Neural cell (in vitro differentiated cells): ENCODE data around the gene ANKMY1. TPM values are rescaled to one million over a fixed set of nuclear protein-coding genes. Genes with fewer than 3 reads are reported as not detected.

Experiments
- H2AFZ ChIP-seq: fragments of 200-600, 300-800 bp; sonication (generic), shearing (Covaris generic); 2 replicates; pipeline ENCODE4 v1.6.0; 2014; ENCODE audit warnings: low read depth, mild to moderate bottlenecking, antibody characterized with exemption, low read length, moderate library complexity
- H3F3A ChIP-seq: fragments of 200-600 bp; shearing (Covaris generic); 2 replicates; pipeline ENCODE4 v1.6.1; 2016; ENCODE audit warnings: mild to moderate bottlenecking, moderate library complexity, mixed read lengths, antibody characterized with exemption, low read length; ENCODE audit not compliant: insufficient read depth, poor library complexity, severe bottlenecking
- H3K27ac ChIP-seq: fragments of 200-600, 300-800 bp; sonication (generic), shearing (Covaris generic); 2 replicates; pipeline ENCODE4 v1.5.1; 2014; ENCODE audit warnings: mild to moderate bottlenecking, low read length, moderate library complexity
- H3K27me3 ChIP-seq: fragments of 300-800, 200-600 bp; sonication (generic), shearing (Covaris generic); 2 replicates; pipeline ENCODE4 v1.6.0; 2014; ENCODE audit warnings: mild to moderate bottlenecking, low read depth, low read length, moderate library complexity; ENCODE audit not compliant: insufficient read depth
- H3K36me3 ChIP-seq: fragments of 300-800, 200-600 bp; sonication (generic), shearing (Covaris generic); 2 replicates; pipeline ENCODE4 v1.5.1; 2014; ENCODE audit warnings: mild to moderate bottlenecking, antibody characterized with exemption, low read length, moderate library complexity; ENCODE audit not compliant: insufficient read depth
- H3K4me2 ChIP-seq: fragments of 300-800, 200-600 bp; sonication (generic), shearing (Covaris generic); 2 replicates; pipeline ENCODE4 v1.6.0; 2014; ENCODE audit warnings: mild to moderate bottlenecking, low read length
- H3K4me3 ChIP-seq: fragments of 300-800, 200-600 bp; sonication (generic), shearing (Covaris generic); 2 replicates; pipeline ENCODE4 v1.5.1; 2014; ENCODE audit warnings: mild to moderate bottlenecking, low read length, moderate library complexity
- H3K79me2 ChIP-seq: fragments of 200-600 bp; shearing (Covaris generic); replicated peaks from 2 replicates; pipeline ENCODE4 v1.6.0; 2014; ENCODE audit warnings: mild to moderate bottlenecking, low read length, moderate library complexity; ENCODE audit not compliant: insufficient read depth
- H3K9ac ChIP-seq: fragments of 300-800, 200-600 bp; sonication (generic), shearing (Covaris generic); 2 replicates; pipeline ENCODE4 v1.6.1; 2016; ENCODE audit warnings: mild to moderate bottlenecking, low read length, mixed read lengths
- H3K9me2 ChIP-seq: fragments of 200-600 bp; shearing (Covaris generic); 2 replicates; pipeline ENCODE4 v1.6.1; 2016; ENCODE audit warnings: mild to moderate bottlenecking, low read length, mixed read lengths; ENCODE audit not compliant: insufficient read depth
- H3K9me3 ChIP-seq: fragments of 200-600, 300-800 bp; sonication (generic), shearing (Covaris generic); 2 replicates; pipeline ENCODE4 v1.6.1; 2016; ENCODE audit warnings: mild to moderate bottlenecking, mixed run types, low read length, moderate library complexity, mixed read lengths
- H4K20me1 ChIP-seq: fragments of 200-600 bp; shearing (Covaris generic); 2 replicates; pipeline ENCODE4 v1.6.1; 2016; ENCODE audit warnings: mild to moderate bottlenecking, mixed run types; ENCODE audit not compliant: insufficient read depth
- CTCF ChIP-seq: fragments of 450-650 bp; IDR thresholded peaks from 2 replicates; pipeline ENCODE4 v1.5.1; 2014; ENCODE audit warnings: antibody characterized with exemption, mild to moderate bottlenecking, moderate library complexity; ENCODE audit not compliant: poor library complexity, severe bottlenecking
- EP300 ChIP-seq: fragments of 450-650 bp; conservative IDR thresholded peaks from 2 replicates; pipeline ENCODE4 v1.6.1; 2014; ENCODE audit warnings: antibody characterized with exemption, mild to moderate bottlenecking, moderate library complexity; ENCODE audit not compliant: poor library complexity, severe bottlenecking
- EZH2 ChIP-seq: fragments of 200-600, 300-800 bp; shearing (Covaris generic), sonication (generic); IDR thresholded peaks from 2 replicates; pipeline ENCODE4 v1.6.1; 2014; ENCODE audit warnings: antibody characterized with exemption, low read length, borderline replicate concordance, mild to moderate bottlenecking; ENCODE audit not compliant: insufficient read depth, poor library complexity, severe bottlenecking
- MXI1 ChIP-seq: fragments of 450-650 bp; conservative IDR thresholded peaks from 2 replicates; pipeline ENCODE4 v1.6.1; 2014; ENCODE audit warnings: antibody characterized with exemption, mild to moderate bottlenecking; ENCODE audit not compliant: poor library complexity, severe bottlenecking
- POLR2AphosphoS5 ChIP-seq: IDR thresholded peaks from 2 replicates; pipeline ENCODE4 v1.6.1; 2012
- RAD21 ChIP-seq: fragments of 450-650 bp; conservative IDR thresholded peaks from 2 replicates; pipeline ENCODE4 v1.6.1; 2014; ENCODE audit warnings: antibody characterized with exemption, mild to moderate bottlenecking, moderate library complexity
- REST ChIP-seq: IDR thresholded peaks from 2 replicates; pipeline ENCODE4 v1.6.1; 2012; ENCODE audit warnings: borderline replicate concordance
- SMC3 ChIP-seq: fragments of 450-650 bp; conservative IDR thresholded peaks from 2 replicates; pipeline ENCODE4 v1.6.1; 2014; ENCODE audit warnings: antibody characterized with exemption, mild to moderate bottlenecking, moderate library complexity; ENCODE audit not compliant: poor library complexity
- TAF1 ChIP-seq: IDR thresholded peaks from 2 replicates; pipeline ENCODE4 v1.6.1; 2012; ENCODE audit warnings: low read depth
- polyA plus RNA-seq: library from polyadenylated mRNA; depleted of rRNA; stranded (reverse); fragments of >200 nt; gene quantifications from 2 replicates; pipeline ENCODE4 v1.2.3, GENCODE V29; 2014

The ANKMY1 gene
- polyA plus RNA-seq, 1 donor from 2014 or later = 6.6 TPM

- Histone ChIP-seq H3K27me3 (no peaks in the 10 kb centered on the region), H4K20me1 (no peaks in the 10 kb centered on the region), H3K36me3 (no peaks in the 10 kb centered on the region), H2AFZ (no peak overlapping the region), H3K9ac (no peak overlapping the region), H3K9me3 (no peaks in the 10 kb centered on the region), H3K27ac (no peak overlapping the region), H3F3A (no peaks in the 10 kb centered on the region), H3K9me2 (no peaks in the 10 kb centered on the region), H3K4me3 (no peak overlapping the region), H3K4me2 (no peak overlapping the region), H3K79me2 (peaks cover 2% of the 10 kb centered on the region)
- TF ChIP-seq CTCF (no peak), REST (no peak), EZH2 (no peak), EP300 (no peak), MXI1 (no peak), RAD21 (no peak), SMC3 (no peak), POLR2AphosphoS5 (no peak), TAF1 (no peak)
These were observed 36.1 kb upstream of the ANKMY1 start for GRCh38 chr2:240593703-240594451.

- Histone ChIP-seq H3K4me3 (no peak overlapping the region), H3K27ac (no peak overlapping the region), H2AFZ (no peak overlapping the region), H3K79me2 (peaks cover 9% of the 10 kb centered on the region), H3K4me2 (no peak overlapping the region), H4K20me1 (no peaks in the 10 kb centered on the region), H3K36me3 (no peaks in the 10 kb centered on the region), H3K9ac (no peak overlapping the region), H3F3A (no peaks in the 10 kb centered on the region), H3K9me3 (no peaks in the 10 kb centered on the region), H3K27me3 (no peaks in the 10 kb centered on the region), H3K9me2 (no peaks in the 10 kb centered on the region)
- no peak for TF ChIP-seq RAD21
- no peak for TF ChIP-seq POLR2AphosphoS5
- no peak for TF ChIP-seq TAF1
- TF ChIP-seq SMC3 = no peak
These were observed 35.4 kb upstream of the ANKMY1 start for GRCh38 chr2:240593026-240593702.
